ENCODE results near the gene ADRM1.

ADRM1 gene

DNA sequence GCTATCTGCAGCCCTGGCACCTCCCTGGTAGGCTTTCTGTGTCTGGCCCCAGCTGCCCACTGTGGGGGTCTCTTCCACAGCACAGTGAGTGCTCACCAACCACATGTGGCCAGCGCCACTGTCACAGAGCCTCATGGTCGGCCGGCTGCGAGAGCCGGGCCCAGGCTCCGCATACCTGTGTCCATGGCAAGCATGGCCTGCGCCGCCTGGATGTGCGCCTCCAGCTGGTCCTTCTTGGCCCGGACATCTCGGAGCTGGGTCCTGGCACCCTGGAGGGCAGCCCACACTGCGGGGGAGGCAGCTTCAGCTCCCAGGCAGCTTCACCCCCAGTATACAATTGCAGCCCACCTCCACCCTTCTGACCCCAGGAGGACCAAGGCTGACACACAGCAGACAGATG, 13.0 kb downstream of the ADRM1 start:
- Mint-ChIP-seq H3K4me3 (no peak overlapping the region), H3K9me3 (no peaks in the 10 kb centered on the region), H3K27me3 (no peaks in the 10 kb centered on the region), H3K27ac (no peak overlapping the region), H3K36me3 (ENCODE audit: low read depth) (no peaks in the 10 kb centered on the region), H3K4me1 (ENCODE audit: low read depth) (no peaks in the 10 kb centered on the region)
- intact Hi-C loops (cut with micrococcal nuclease): no loop called here

DNA sequence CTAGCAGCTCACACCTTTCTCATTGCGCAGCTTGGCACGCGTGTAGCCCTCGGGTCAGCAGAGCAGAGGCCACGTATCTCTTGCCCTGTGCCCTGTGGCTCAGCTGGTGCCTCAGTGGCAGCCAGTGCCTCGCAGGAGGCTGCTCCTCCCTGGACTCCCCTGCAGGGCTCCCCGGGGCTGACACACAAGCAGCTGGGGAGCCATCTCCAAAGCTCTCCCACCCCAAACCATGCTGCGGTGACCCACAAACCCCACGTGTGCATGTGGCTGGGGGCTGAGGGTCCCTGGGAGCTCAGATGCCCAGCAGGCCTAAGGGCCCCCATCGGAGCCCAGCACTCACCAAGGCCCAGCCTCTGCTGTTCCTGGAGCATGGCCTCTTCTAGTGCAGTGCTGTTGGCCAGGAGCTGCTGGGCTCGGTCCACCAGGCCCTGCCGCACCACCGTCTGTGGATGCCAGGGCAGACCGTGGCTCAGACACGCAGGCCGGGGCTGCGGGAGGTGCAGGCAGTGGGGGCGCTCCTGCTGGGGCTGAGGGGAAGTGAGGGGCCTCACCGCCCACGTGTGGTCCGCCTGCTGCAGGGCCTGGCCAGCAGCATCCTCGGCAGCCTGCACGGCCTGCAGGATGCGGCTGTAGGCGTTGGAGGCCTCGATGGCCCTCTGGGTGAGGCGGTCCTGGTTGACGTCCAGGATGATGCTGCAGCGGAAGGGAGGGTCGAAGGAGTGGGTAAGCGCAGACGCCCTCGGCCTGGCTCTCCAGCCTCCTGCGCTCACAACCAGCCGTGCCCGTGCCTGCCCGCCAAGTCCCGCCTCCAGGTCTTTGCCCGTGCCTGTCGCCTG, 13.8 kb downstream of the ADRM1 start:
- no peaks in the 10 kb centered on the region for H3K36me3 Mint-ChIP-seq (ENCODE audit: low read depth)
- intact Hi-C loops (cut with micrococcal nuclease): no loop called here
- no peaks in the 10 kb centered on the region for H3K9me3 Mint-ChIP-seq
- H3K27ac Mint-ChIP-seq: no peak overlapping the region
- no peaks in the 10 kb centered on the region for H3K27me3 Mint-ChIP-seq
- no peaks in the 10 kb centered on the region for H3K4me1 Mint-ChIP-seq (ENCODE audit: low read depth)
- H3K4me3 Mint-ChIP-seq: no peak overlapping the region

DNA sequence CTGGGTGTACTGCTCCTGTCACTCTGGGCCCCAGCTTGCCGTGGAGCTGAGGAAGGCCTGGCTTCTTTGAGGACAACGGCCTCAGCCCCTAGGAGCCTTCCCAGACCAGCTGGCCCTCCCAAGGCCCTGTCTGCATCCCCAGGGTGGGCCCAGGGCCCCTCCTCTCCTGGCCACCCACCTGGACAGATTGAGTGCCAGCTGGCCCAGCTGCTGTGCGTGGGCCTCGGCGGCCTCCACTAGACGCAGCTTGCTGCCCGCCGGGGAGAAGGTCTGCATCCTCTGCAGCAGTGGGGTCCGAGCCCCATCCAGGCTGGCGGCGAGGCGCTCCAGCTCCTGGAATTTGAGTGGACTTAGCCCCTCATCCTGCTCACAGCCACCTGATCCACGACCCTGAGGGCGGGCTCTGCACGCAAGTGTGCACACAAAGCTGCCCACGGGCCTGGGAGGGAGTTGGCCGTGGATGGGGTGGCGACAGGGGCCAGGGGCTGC, 14.4 kb downstream of the ADRM1 start:
- intact Hi-C loops (cut with micrococcal nuclease): no loop called here
- H3K4me3 Mint-ChIP-seq: no peak overlapping the region
- H3K4me1 Mint-ChIP-seq (ENCODE audit: low read depth): no peaks in the 10 kb centered on the region
- no peak overlapping the region for H3K27ac Mint-ChIP-seq
- H3K27me3 Mint-ChIP-seq: no peaks in the 10 kb centered on the region
- no peaks in the 10 kb centered on the region for H3K9me3 Mint-ChIP-seq
- no peaks in the 10 kb centered on the region for H3K36me3 Mint-ChIP-seq (ENCODE audit: low read depth)

DNA sequence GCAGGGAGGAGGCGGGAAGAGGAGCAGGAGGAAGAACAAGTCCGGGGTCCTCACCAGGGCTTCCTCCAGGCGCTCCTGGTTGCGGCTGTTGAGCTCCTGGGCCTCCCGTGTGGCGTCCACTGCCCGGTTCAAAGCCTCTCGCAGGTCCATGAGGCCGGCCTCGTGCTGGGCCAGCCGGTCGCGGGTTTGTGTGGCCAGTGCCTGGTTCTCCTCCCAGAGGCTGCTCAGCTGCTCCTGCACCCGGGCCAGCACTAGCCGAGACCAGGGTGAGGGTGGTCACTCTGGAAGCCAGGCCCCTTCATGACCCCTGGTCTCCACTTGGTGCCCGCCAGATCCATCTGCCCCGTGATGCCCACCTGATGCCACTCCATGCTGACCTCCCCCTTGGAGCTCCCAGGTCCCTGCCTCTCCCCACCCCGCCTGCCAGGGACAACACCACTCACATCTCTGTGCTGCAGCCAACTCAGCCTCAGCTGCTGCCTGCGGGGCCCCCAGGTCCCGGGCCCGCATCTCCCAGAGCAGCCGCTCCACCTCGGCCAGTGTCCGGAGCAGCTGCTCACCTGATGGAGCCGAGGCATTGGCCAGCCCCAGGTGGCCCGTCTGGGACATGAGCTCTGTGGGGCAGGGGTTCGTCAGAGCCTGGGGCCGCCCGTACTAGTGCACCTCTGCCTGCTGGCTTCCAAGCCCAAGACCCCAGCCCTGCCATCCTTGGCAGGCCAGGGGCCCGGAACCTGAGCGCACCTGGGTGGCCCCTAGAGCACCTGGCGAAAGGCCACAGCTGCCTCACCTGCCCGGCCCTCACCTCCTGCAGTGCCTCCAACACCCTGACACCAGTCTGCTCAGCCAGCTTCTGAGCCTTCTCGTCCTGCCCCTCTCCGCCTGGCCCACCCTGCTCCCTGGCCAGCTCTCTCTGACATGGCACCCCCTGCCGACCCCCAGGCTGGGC, 15.9 kb downstream of the ADRM1 start:
- no peaks in the 10 kb centered on the region for H3K4me1 Mint-ChIP-seq (ENCODE audit: low read depth)

DNA sequence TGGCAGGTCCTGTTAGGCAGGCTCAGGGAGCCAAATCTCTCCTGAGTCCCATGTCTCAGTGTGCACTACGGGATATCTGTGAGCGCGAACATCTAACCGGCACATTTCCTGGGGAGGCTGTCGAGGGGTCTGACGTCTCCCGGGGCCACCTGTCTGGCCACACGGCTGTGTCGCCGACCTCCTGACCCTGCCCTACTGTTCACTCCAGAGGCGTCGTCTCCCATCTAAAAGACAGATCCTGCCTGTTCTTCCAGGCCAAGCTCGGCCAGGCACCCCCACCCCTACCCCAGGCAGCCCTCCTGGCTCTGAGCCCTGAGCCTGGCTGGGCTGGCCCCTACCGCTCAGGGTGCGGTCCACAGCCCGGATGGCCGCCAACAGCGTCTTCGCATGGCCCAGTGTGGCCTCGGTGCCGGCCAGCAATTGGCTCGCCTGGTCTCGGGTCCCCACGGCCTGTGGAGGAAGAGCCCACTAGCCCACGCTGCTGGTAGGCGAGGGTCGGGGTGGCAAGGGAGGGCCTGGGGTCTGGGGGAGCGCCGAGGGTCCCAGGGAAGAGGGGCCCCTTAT, 16.6 kb downstream of the ADRM1 start:
- no peak overlapping the region for H3K27ac Mint-ChIP-seq
- intact Hi-C loops (cut with micrococcal nuclease): no loop called here
- no peaks in the 10 kb centered on the region for H3K4me1 Mint-ChIP-seq (ENCODE audit: low read depth)
- H3K36me3 Mint-ChIP-seq (ENCODE audit: low read depth): no peaks in the 10 kb centered on the region
- H3K27me3 Mint-ChIP-seq: no peaks in the 10 kb centered on the region
- H3K9me3 Mint-ChIP-seq: no peaks in the 10 kb centered on the region
- H3K4me3 Mint-ChIP-seq: no peak overlapping the region

More for the DNA sequence above, 15.9 kb downstream of the ADRM1 start:
- Mint-ChIP-seq H3K27ac (no peak overlapping the region), H3K4me3 (no peak overlapping the region), H3K27me3 (no peaks in the 10 kb centered on the region), H3K36me3 (ENCODE audit: low read depth) (no peaks in the 10 kb centered on the region), H3K9me3 (no peaks in the 10 kb centered on the region)
- intact Hi-C loops (cut with micrococcal nuclease): no loop called here

DNA sequence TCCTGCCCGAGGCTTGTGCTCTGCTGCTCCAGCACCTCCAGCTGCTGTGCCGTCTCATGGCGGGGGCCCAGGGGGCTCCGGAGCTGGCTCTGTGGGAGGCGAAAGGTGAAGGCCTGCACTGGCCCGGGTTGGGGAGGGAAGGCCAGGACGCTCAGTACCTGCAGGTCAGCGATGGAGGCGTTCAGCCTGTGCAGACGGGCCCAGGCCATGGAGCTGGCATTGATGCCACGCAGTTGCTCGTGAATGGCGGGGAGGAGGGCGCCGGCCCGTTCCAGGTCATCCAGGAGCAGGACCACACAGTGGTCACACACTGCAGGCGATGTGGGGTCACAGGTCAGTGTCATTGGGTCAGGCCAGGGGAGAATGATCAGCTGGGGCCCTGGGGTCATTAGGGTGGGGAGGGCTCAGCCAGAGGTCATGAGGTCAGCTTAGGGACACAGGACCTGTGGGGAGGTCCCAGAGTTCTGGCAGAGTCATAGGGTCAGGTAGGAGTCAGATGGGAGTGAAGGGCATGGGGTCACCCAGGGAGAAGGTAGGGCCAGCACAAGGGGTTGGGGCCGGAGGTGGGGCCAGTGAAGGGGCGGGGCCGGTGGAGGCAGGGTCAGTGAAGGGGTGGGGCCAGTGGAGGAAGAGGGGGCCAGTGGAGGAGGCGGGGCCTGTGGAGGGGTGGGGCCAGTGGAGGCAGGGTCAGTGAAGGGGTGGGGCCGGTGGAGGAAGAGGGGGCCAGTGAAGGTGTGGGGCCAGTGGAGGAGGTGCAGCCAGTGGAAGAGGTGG, 18.0 kb downstream of the ADRM1 start:
- no peaks in the 10 kb centered on the region for H3K9me3 Mint-ChIP-seq
- no peak overlapping the region for H3K27ac Mint-ChIP-seq
- H3K4me3 Mint-ChIP-seq: no peak overlapping the region
- intact Hi-C loops (cut with micrococcal nuclease): no loop called here
- no peaks in the 10 kb centered on the region for H3K27me3 Mint-ChIP-seq
- no peaks in the 10 kb centered on the region for H3K4me1 Mint-ChIP-seq (ENCODE audit: low read depth)
- no peaks in the 10 kb centered on the region for H3K36me3 Mint-ChIP-seq (ENCODE audit: low read depth)

DNA sequence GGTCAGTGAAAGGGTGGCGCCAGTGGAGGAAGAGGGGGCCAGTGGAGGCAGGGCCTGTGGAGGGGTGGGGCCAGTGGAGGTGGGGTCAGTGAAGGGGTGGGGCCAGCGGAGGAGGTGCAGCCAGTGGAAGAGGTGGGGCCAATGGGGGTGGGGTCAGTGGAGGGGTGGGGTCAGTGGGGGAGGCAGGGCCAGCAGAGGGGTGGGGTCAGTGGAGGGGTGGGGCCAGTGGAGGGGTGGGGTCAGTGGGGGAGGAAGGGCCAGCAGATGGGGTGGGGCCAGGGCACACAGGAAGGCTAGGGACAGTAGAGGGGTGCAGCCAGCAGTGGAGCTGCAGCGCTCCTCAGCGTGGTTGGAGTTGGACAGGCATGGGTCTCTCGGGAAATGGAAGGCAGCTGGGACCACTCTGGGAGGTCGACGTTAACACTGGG, 18.7 kb downstream of the ADRM1 start:
- no peaks in the 10 kb centered on the region for H3K9me3 Mint-ChIP-seq
- intact Hi-C loops (cut with micrococcal nuclease): no loop called here
- H3K27ac Mint-ChIP-seq: no peak overlapping the region
- no peaks in the 10 kb centered on the region for H3K4me1 Mint-ChIP-seq (ENCODE audit: low read depth)
- no peaks in the 10 kb centered on the region for H3K27me3 Mint-ChIP-seq
- H3K36me3 Mint-ChIP-seq (ENCODE audit: low read depth): no peaks in the 10 kb centered on the region
- no peak overlapping the region for H3K4me3 Mint-ChIP-seq

DNA sequence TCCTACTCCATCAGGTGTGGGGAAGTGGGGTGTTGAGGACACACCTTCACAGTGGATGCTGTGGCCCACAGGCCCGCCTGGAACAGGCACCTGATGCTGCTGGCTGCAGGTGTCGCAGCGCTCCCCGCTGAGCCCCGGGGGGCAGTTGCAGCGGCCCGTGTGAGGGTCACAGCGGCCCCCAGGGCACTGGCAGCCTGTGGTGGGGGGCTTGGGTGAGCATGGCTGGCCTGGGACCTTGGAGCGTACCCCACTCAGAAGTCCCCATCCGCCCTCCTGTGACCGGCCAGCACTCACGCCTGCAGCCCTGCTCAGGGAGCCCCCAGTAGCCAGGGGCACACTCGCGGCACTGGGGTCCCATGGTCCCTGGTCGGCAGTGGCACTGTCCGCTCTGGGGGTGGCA, 19.2 kb downstream of the ADRM1 start:
- no peak overlapping the region for H3K27ac Mint-ChIP-seq
- H3K36me3 Mint-ChIP-seq (ENCODE audit: low read depth): no peaks in the 10 kb centered on the region
- intact Hi-C loops (cut with micrococcal nuclease): no loop called here
- no peak overlapping the region for H3K4me3 Mint-ChIP-seq
- no peaks in the 10 kb centered on the region for H3K9me3 Mint-ChIP-seq
- no peaks in the 10 kb centered on the region for H3K4me1 Mint-ChIP-seq (ENCODE audit: low read depth)
- H3K27me3 Mint-ChIP-seq: no peaks in the 10 kb centered on the region

DNA sequence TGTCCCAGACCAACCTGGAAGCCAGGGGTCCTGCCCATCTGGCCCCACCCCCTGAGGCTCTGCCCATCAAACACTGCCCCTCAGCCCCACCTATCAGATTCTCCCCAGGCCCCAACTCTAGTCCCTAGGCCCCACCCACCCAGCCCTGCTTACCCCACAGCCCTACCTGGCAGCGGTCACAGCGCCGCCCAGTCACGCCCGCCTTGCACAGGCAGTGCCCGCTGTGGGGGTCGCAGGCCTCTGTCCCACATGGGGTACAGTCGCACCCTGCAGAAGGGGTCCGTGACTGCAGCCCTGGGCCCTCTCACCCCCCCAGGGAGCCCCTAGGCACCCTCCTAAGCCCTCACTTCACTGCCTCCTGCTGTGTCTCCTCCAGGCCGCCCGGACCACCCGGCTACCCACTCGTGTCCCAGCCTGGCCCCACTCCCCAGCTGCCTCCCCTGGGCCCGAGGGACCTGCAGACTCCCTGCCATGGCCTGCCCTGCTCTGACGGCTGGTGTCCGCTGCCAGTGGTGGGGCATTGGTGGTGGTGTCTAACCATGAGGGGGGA, 19.8 kb downstream of the ADRM1 start:
- Mint-ChIP-seq H3K36me3 (ENCODE audit: low read depth) (no peaks in the 10 kb centered on the region), H3K27me3 (no peaks in the 10 kb centered on the region), H3K4me3 (no peak overlapping the region), H3K4me1 (ENCODE audit: low read depth) (no peaks in the 10 kb centered on the region), H3K27ac (no peak overlapping the region), H3K9me3 (no peaks in the 10 kb centered on the region)
- intact Hi-C loops (cut with micrococcal nuclease): no loop called here

DNA sequence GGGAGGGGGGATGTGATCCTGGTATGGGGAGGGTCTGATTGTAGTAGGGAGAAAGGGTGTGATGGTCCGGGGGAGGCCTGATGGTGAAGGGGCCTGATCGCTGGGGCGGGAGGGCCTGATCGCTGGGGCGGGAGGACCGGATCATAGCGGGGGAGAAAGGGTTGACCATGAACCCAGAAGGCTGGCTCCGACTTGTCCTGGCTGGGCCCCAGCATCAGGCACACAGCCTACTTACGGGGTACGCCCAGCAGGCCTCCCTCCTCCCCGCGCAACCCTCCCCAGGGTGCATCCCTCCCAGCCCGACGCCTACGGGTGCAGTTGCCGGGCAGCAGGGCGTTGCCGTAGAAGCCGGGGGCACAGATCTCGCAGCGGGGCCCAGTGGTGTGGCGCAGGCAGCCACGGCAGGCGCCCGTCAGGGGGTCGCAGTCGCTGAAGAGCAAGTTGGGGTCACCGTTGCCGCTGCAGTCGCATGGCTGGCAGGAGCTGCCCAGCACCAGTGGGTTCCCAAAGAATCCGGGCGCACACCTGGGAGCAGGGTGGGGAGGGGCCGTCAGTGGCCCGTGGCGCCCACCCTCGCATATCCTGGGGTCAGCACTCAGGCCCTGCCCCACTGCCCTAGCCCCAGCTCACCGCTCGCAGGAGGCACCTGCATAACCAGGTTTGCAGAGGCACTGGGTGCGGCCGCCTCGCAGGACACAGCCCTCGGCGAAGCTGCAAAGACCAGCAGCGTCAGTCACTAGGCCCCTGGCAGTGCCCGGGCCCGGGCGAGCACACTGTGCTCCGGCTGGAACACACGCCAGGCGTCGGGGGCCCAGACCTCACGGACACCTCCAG, 20.6 kb downstream of the ADRM1 start:
- Mint-ChIP-seq H3K27ac (no peak overlapping the region), H3K27me3 (no peaks in the 10 kb centered on the region), H3K4me1 (ENCODE audit: low read depth) (no peaks in the 10 kb centered on the region), H3K36me3 (ENCODE audit: low read depth) (no peaks in the 10 kb centered on the region), H3K9me3 (no peaks in the 10 kb centered on the region), H3K4me3 (no peak overlapping the region)
- intact Hi-C loops (cut with micrococcal nuclease): no loop called here

DNA sequence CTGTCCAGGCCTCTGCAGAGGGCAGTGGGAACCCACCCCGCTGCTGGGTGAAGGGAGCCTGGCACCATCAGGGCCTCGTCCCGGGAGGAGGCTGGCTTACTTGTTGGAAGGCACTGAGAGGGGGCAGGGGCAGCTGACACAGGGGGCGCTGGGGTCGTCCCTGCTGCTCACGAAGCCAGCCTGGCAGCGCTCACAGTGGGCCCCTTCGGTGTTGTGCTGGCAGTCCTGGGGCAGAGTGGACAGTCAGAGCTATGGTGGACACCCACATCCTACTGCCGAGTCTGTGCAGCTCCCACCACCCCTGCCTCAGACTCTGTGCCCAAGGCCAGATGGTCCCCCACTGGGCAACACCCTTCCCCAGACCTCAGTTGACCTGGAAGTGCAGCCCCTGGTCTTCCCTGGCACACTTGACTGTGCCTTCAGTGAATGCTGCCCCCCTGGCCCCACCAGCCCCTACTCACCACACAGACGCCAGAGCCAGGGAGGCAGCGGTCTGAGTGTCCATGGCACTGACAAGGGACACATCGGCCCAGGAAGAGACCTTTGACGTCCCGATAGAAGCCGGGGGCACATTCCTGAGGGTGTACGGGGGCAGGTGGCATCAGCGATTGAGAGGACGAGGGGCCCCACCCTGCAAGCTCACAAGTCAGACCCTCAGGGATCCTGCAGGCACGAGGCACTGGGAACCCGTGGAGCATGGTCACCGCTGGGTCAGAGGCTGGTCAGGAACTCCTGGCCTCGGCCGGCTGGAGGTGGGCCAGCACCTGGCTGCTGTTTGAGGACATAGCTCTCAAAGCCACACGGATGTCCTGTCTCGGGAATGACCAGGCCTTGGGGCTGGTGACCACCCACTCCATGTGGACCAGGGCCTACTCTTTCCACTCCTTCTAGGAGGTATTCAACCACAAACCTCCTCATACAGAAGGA, 21.4 kb downstream of the ADRM1 start:
- no peaks in the 10 kb centered on the region for H3K27me3 Mint-ChIP-seq
- intact Hi-C loops (cut with micrococcal nuclease): no loop called here
- H3K4me1 Mint-ChIP-seq (ENCODE audit: low read depth): no peaks in the 10 kb centered on the region
- H3K9me3 Mint-ChIP-seq: no peaks in the 10 kb centered on the region
- H3K27ac Mint-ChIP-seq: no peak overlapping the region
- no peaks in the 10 kb centered on the region for H3K36me3 Mint-ChIP-seq (ENCODE audit: low read depth)
- no peak overlapping the region for H3K4me3 Mint-ChIP-seq
